Mucosa of gallbladder (tissue), 1 donor: ENCODE results near the gene GLT8D2. TPM values are rescaled to one million over a fixed set of nuclear protein-coding genes. Genes with fewer than 3 reads are reported as not detected.

Experiments used
- DNase-seq: peaks from one replicate; pipeline ENCODE4 v3.0.0-alpha.2; 2020; ENCODE audit warnings: low spot score
- total RNA-seq: library from RNA; stranded (reverse); gene quantifications from one replicate; pipeline ENCODE4 v1.2.1, GENCODE V29; 2021
- donor health status: DM: no; HTN: no; CAD: no.

GLT8D2 gene
- total RNA-seq, 1 donor from 2014 or later = 17.9 TPM

DNA sequence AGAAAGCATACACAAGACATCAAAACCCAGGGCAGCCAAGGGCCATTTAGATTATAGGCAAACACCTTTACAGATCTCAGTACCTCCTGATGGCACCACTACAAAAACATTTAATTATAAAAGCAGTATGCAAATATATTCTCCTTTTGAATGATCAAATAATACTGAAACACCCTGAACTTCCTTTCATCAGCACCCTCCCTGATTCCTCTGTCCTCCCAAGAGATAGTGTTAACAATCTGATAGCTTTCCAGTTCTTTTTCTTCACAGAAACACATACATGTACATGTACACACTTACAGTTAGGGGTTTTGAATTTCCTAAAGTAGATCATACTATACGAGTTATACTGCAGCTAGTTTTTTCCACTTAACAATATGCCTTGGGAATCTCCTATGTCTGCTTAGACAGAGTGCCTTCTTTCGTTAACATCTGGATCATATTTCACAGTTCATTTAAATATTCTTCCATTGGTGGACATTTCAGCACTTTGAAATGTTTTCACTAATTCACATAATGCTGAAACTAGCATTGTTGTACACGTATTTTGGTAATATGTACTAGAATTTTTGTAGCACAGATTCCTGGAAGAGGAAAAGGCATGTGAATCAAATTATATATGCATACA lies 49.1 kb downstream of the GLT8D2 start:
- no peak for DNase-seq

DNA sequence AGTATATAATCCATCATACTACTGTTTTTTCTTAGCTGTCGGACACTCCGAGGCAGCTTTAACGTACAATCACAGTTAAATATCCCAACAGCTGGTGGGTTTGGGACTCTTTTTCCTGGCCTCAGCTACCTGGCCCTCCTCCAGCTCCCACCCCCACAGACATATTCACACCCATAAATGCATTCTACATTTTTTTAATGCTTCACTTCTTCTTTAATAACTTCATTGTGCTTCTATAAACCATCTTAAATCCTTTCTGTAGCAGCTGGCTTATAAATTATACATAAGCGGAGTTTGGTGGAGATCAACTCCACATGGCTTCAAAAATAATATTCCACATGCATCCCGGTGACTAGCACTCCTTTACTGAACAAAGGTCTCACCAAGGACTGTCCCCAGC lies 51.0 kb downstream of the GLT8D2 start:
- DNase-seq = no peak

DNA sequence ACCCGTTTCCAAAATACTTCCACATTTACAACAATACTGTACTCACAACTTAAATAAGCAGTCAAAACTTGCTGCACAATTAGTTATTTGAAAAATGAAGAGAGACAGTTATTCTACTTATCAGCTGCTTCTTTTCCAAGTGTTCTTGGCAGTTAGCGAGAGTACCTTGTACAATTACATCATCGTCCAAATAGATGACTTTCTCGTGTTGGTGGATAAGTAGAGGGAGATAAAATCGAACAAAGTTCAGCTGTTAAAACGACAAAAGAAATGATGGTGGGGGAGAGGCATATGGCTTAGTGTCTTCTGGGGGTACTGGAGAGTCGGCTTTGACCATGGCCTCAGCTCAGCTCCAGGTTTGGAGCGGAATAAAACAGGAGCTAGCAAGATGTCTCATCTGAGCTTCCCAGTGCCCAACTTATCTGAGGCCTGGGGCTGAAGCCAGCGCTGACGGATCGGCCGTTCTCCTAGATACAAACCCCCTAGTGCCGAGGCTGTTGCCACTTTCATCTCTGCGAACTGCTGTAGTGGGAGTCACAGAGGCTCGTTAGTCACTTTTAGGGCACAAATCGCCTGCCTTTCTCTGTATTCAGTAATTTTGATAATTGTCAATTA lies 52.6 kb downstream of the GLT8D2 start:
- no peak for DNase-seq

DNA sequence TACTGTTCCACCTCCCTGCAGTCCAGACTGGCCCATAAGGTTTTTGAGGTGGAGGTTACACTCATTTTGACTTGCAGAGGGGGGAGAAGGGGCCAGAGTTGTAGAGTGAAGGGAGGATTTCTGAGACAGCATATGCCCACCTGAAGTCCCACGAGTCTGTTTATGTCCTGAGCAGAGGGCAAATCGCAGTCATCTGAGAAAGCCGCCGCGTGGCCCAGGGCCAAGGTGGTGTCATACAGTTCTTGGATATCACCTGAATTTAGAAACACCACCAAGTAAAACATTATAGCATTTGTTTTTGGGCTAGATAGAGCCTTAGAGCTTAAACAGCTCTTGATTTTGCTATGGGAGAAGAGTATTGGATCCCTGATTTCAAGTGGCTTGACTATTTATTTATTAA lies 53.4 kb downstream of the GLT8D2 start:
- DNase-seq = no peak

DNA sequence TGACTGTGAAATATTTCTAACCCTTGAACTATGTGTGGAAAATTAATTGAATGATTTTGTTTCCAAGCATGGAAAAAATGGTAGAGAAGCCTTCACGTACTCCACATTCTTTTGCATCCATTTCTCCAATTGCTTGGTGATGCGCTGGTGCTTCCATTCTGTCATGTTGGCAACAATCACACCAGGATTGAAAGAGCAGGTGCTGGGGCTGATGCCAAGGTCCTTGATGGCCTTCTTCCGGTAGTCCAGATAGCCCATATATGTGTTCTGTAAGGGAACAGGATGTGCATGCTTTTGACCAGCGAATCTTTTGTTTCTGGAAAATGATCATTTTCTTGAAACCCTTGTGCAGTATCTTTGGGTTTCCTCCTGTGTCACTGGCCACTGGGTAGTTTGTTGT lies 55.8 kb downstream of the GLT8D2 start:
- no peak for DNase-seq

DNA sequence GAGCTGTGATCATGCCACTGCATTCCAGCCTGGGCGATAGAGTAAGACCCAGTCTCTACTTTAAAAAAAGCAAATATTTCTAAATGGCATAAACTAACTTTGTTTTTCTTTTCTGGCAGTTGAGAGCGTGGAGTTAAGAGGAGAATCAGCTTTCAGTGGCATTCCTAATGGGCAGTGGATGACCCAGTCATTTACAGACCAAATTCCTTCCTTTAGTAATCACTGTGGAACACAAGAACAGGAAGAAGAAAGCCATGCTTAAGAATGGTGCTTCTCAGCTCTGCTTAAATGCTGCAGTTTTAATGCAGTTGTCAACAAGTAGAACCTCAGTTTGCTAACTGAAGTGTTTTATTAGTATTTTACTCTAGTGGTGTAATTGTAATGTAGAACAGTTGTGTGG lies 63.2 kb downstream of the GLT8D2 start:
- no peak for DNase-seq

DNA sequence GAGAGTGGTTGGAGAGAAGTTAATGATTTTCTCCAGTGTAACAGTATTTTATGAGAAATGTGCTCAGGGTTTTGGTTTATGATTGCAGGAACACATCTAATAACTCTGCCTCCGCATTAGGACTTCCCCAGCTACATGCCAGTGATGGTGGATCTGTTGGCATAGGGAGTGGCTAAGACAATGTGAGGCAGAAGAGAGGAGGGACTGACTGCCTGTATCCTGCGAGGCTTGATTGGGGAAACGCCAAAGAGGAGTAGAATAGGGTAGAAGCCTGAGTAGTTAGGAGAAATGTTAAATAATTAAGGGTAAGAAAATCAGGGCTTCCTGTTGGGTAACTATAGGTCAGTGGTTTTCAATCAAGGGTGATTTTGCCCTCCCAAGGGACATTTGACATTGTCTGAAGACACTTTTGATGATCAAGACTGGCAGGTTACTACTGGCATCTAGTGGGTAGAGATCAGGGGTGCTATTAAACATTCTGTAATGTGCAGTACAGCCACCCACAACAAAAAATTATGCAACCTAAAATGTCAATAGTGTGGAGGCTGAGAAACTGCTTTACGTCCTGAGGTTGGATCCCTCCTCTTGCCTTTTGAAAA lies 71.5 kb downstream of the GLT8D2 start:
- no peak for DNase-seq

DNA sequence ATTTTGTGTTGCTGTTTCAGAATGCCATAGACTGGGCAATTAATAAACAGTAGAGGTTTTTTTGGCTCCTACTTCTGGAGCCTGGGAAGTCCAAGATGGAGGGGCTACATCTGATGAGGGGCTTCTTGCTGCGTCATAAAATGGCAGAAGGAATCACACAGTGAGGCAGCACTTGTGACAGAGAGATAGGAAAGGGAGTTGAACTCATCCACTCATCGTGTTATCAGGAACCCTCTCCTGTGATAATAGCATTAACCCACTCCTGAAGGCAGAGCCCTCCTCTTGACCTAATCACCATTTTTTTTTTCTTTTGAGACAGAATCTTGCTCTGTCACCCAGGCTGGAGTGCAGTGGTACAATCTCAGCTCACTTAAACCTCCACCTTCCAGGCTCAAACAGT lies 74.6 kb downstream of the GLT8D2 start:
- no peak for DNase-seq

DNA sequence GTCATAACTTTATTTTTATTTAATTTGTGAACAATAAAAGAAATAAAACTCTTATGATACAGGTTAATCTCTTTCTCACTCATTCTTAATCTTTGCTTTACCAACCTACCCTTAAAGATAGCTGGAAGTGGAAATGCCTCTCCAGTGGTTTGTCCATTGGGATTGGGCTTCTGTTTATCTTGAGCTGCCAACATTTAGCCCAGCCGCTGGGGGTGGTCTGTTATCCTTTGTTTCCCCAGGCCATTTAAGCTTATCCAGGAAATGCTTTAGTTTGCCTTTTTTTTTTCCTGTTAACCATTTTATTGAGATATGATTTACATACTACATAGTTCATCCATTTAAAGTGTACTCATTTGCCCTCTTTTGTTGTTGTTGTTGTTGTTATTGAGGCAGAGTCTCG lies 76.1 kb downstream of the GLT8D2 start:
- DNase-seq = no peak

DNA sequence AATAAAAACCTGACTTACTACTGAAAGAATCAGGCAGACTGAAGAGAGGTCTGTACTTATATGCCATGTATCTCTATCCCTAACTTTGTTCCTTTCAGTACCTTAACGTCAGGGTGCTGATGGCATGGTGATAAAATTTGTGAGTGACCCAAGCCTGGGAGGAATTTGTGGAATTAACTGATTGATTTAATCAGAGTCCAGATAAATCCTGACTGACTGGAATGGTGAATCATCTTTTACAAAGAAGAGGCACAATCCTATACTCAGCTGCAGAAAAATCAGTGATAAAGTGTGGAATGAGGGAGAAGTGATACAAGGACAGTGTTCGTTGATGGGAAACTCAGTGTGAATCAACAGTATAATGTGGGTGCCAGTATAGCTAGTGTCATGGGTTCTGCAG lies 80.6 kb downstream of the GLT8D2 start:
- no peak for DNase-seq

DNA sequence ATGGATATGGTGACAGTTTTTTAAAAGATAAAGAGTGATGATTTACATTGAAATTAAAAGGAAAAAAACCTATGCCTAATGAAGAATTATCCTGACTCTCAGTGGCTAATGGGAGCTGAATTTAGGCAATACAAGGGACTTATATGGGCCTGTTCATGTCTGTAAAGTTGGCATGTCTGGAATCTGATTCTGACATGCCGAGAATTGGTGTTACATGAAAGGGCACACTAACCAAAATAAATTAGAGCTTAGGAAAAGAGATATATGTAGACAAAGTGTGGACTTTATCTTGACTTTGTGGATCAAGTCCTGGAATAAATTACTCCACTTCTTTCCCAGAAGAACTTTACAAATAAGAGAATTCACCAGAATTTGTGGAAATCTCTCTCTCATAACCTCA lies 83.3 kb downstream of the GLT8D2 start:
- no peak for DNase-seq

DNA sequence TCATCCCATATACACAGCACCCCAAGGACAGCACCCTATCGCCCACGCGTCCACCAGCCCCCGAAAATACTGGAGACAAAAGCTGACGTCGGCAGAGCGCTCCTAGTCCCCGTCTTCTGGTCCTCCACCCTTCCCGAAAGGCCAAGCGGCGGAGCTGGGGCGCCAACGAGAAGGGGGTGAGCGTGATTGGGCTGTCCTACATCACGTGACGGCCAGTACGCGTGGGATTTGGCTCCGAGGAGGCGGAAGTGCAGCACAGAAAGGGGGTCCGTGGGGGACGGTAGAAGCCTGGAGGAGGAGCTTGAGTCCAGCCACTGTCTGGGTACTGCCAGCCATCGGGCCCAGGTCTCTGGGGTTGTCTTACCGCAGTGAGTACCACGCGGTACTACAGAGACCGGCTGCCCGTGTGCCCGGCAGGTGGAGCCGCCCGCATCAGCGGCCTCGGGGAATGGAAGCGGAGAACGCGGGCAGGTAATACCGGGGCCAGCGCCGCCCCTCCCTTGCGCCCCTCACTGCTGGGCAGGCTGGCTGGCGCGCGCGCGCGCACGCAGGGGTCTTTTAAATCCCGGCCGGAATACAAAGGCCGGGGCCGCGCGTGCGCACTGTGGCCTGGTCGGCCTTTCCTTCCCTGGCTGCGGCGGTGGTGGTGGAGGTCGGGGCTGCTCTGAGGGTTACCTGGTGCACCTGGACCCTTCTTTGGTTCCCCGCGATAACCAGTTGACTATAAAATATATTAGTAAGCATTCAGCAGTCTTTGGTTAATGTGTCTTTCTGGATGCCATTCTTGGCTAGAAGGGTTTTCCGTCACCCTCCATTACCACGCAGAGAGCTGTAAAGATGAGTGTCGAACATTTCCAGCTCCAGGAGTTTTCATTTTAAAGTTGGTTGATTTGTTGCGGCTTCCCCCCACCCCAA lies 84.1 kb downstream of the GLT8D2 start, which contains the start of gene TDG:
TSS of gene TDG (plus strand) at position 283 of the 915 bp plus-strand sequence. CDS start at position 449, 166 bp downstream.
- DNase-seq = peak; percentile 97

DNA sequence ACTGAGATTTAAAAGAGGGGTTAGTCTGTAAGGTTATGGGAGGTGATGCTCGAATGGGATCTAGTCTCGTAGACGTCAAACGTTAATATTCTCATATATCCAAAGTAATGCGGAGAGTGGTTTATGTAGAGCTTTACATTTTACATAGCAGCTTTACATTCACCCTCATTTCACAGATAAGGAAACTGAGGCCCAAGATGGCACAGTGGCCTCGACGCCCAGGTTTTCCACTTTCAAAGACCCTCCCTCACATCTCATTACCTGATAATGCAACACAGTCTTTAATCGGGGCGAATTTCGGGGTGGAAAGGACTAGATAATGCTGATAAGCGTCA lies 84.8 kb downstream of the GLT8D2 start:
- no peak for DNase-seq

DNA sequence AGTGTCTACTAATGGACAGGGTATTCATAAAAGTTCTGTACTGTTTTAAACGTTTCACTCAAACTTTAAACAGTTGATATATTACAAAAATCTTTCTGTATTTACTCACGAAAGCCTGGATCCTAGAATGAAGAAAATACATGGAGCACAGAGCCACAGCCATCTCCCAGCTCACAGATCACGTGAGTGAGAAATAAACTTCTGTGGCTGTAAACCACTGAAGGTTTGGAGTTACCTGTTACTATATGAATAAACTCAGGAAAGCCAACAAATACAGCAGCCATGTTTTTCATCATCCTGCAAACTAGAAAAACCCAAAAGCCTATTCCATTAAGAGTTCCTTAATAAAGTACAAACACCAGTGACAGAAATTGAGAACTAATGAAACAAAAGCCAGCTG lies 85.2 kb downstream of the GLT8D2 start:
- no peak for DNase-seq

DNA sequence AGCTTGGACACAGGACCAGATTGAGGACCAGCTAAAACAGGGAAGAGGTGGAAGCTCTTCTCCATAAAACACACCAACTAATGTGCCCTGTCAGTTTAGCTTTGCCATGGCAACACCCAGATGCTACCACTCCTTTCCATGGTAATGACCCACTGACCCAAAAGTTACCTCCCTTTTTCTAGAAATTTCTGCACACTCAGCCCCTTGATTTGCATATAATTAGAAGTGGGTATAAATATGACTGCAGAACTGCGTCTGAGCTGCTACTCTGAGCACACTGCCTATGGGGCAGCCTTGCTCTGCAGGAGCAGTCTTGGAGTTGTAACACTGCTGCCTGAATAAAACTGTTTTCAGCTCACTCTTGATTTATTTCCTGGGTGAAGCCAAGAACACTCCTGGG lies 87.5 kb downstream of the GLT8D2 start:
- no peak for DNase-seq

DNA sequence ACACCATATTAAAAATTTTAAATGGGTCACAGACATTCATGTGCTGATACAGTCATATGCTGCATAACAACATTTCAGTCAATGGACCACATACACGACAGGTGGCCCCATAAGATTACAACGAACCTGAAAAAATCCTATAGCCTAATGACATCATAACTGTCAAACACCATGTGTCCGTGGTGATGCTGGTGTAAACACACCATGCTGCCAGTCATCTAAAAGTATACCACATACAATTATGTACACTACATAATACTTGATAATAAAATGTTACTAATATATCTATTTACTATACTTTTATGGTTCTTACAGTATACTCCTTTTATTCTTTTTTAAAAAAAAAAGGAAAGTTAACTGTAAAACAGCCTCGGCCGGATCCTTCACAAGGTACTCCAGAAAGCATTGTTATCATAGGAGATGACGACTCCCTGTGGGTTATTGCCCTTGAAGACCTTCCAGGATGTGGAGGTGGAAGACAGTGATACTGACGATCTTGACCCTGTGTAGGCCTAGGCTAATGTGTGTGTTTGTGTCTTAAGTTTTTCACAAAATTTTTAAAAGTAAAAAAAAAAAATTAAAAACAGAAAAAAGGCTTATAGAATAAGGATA lies 89.3 kb downstream of the GLT8D2 start:
- no peak for DNase-seq

DNA sequence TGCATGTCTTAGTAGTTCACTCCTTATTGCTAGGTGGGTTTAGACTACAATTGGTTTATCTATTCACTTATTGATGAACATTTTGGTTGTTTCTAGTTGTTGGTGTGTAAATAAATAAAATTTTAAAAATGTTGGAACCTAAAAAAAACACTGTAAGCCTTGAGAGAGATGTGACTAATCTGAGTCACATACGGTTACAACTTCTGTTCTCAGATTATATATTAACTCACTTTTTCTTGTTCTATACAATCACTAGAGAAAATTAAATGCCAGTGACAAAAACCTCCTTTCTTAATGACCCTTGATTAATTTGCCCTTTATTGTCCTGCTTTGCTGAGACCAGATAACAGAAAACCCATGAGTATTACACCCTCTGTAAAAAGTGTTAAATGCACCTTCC lies 91.4 kb downstream of the GLT8D2 start:
- DNase-seq = no peak

DNA sequence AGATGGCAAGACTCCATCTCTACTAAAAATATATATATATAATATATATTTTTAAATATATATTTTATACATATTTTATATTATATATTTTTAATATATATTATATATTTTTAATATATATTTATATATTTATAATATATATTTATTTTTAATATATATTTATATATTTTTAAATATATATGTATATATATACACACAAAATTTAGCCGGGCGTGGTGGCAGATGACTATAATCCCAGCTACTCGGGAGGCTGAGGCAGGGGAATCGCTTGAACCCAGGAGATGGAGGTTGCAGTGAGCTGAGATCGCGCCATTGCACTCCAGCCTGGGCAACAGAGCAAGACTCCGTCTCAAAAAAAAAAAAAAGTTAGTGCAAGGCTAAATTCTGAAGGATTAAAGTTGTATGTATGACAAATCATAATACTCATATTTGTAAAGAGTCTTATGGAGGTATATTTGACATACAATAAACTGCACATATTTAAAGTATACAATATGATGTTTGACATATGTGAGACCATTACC lies 92.1 kb downstream of the GLT8D2 start:
- no peak for DNase-seq

DNA sequence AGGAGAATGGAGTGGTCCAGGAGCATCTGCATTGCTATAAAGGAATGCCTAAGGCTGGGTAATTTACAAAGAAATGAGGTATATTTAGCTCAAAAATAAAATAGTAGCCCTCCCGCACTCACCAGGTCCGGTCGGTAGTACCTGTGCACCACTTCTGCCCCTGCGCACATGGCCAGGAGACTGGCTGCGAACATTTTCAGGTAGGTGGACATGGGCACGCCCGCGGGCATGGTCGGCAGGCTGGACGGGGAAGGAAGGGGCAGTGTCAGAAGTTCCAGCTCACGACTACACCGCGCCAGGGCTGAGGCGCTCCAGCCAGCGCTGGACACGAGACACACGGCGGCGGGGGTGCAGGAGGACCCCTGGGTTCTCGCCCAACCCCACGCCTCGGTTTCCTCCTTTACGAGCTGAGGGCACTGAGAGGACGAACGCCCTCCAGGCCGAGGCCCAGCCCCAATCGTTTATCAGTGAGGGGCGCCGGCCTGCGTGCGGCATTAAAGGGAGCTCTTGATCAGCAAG lies 93.4 kb downstream of the GLT8D2 start:
- DNase-seq = peak; percentile 15

DNA sequence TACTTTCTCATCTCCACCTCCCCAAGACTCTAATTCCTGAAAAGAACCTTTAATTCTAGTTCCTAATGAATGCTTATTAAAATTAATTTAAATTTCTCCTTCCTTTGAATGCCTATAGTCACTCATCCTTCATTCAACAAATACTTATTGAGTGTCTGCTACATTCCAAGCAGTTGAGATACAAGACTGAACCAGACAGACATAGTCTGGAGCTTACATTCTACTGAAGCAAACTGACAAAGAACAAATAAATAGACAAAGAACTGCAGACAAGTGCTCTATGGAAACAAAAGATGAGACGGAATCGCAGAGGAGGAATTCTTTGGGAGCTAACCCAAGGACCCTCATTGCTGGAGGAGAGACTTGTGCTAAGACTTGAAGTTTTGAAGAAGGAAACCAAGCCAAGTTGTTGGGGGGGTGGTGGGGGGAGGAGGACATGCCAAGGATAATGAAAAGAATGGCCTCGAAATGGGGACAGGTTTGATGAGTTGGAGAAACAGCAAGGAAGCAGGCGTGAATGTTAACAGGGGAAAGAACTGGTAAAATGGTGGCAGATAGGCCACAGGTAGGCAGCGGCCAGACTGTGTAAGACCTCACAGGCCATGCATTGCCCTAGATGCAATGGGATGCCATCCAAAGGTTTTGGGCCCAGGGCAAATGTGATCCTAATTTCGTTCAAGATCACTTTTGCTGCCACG lies 94.0 kb downstream of the GLT8D2 start:
- DNase-seq = no peak

DNA sequence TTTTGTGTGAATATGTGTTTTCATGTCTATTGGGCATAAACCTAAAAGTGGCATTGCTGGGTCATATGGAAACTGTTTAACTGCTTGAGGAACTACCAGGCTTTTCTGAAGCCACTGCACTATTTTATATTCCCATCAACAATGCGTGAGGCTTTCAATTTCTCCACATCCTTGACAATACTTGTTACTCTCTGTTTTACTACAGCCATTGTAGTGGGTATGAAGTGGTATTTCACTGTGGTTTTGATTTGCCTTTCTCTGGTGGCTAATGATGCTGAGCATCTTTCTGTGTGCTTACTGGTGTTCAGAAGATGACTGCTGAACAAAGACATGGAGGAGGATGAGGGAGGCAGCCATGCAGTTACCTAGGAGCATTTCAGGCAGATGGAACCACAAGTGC lies 97.5 kb downstream of the GLT8D2 start:
- DNase-seq = no peak
